HTERT RPE-1 (cell line): ENCODE data around the gene SRRM4.

Experiments
- in situ Hi-C: fragments of 300-500 bp; cut with MboI; formaldehyde crosslinking; loops from 4 replicates; pipeline ENCODE4 v1.14.3; 2020; ENCODE audit warnings: low sequenced_read_pairs

The SRRM4 gene

GRCh38 chr12:119157528-119157927 is 176.2 kb downstream of the SRRM4 start:
- in situ Hi-C loops = no loop called here

- in situ Hi-C loops = no loop called here
These were observed 176.6 kb downstream of the SRRM4 start for GRCh38 chr12:119157978-119158377.

DNA sequence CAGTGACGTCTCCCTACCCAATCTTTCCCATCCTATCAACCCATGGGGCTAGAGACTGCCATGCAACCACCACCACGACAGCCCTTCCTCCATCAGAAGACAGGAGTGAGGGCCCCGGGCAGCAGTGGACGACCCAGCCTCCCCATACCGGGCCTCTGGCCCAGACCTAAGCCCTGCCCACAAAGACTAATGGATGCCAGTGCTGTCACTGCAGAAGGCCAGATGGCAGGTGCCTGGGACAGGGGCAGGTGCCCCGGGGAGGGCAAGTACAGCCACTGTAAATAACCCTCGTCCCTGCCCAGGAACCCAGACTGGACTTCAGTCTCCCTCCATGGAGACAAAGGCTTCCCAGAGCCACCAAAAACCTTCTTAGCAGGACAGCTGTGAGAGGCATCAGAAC is 177.1 kb downstream of the SRRM4 start:
- in situ Hi-C loops = no loop called here

GRCh38 chr12:119159844-119160243 is 178.5 kb downstream of the SRRM4 start:
- in situ Hi-C loops = no loop called here

DNA sequence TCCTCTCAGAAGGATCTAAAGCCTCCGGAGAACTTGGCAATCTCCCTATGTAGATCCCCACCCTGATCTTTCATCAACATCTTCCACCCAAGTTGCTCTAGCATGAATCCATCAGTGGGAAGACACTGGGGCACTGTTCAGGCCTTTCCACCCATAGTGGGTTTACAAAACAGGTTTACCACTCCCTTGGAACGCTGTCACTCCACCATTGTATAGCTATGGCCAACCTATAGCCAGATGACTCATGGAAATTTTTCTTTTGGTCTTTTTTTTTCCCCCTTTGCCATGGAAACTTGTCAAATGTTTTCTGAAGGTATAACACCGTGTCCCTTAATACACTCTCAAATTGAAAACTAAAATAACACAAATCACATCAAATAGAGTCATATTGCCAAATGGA is 186.6 kb downstream of the SRRM4 start:
- in situ Hi-C loops = no loop called here

GRCh38 chr12:119168721-119169120 is 187.4 kb downstream of the SRRM4 start:
- in situ Hi-C loops = no loop called here

- in situ Hi-C loops = no loop called here
These were observed 187.8 kb downstream of the SRRM4 start for GRCh38 chr12:119169150-119169549.

- in situ Hi-C loops = no loop called here
These were observed 189.9 kb downstream of the SRRM4 start for GRCh38 chr12:119171291-119171690.

GRCh38 chr12:119171691-119172425 is 190.5 kb downstream of the SRRM4 start:
- in situ Hi-C loops = no loop called here

DNA sequence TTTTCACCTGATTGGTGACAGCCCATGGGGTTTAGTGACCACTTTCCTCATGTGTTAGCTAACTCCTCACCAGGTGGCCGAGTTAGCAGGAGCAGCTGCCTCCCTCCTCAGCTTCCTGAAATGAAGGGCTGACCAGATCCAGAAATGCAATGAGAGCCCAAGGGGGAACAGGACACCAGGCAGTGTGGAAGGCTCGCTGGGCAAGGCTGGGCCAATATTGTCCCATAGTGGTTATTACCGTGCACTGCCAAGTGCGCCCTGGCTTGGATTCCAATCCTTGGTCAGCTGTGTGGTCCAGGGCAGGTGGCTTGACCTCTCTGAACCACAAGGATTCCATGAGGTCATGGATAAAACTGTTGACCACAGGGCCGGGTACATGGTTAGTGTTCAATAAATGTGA is 193.7 kb downstream of the SRRM4 start:
- in situ Hi-C loops = no loop called here

GRCh38 chr12:119176267-119177055 is 195.1 kb downstream of the SRRM4 start:
- in situ Hi-C loops = no loop called here

- in situ Hi-C loops = no loop called here
These were observed 195.7 kb downstream of the SRRM4 start for GRCh38 chr12:119177056-119177325.

GRCh38 chr12:119177724-119178380 is 196.5 kb downstream of the SRRM4 start:
- in situ Hi-C loops = no loop called here

- in situ Hi-C loops = no loop called here
These were observed 197.4 kb downstream of the SRRM4 start, which contains the start of gene HSPB8 for GRCh38 chr12:119178544-119179334. TSS of gene HSPB8 (plus strand) at chr12:119178931. CDS start at chr12:119179313, 382 bp downstream.

DNA sequence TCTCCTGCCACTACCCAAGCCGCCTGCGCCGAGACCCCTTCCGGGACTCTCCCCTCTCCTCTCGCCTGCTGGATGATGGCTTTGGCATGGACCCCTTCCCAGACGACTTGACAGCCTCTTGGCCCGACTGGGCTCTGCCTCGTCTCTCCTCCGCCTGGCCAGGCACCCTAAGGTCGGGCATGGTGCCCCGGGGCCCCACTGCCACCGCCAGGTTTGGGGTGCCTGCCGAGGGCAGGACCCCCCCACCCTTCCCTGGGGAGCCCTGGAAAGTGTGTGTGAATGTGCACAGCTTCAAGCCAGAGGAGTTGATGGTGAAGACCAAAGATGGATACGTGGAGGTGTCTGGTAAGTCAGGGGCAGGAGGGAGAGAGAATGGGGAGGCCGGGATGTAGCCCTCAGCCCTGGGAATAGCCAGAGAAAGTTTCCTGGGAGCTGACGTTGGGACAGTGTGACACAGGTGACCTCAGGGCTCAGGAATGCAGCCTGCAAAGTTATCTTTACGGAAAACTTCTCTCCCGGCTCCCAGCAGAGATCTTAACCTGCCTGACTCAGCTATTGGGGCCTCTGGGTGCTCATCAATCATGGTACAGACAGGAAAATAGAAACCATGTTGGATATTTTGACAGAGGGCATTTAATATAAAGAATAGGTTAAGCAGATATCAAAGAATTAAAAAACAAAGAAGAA is 198.1 kb downstream of the SRRM4 start:
- in situ Hi-C loops = no loop called here

GRCh38 chr12:119180380-119181040 is 199.2 kb downstream of the SRRM4 start:
- in situ Hi-C loops = no loop called here

DNA sequence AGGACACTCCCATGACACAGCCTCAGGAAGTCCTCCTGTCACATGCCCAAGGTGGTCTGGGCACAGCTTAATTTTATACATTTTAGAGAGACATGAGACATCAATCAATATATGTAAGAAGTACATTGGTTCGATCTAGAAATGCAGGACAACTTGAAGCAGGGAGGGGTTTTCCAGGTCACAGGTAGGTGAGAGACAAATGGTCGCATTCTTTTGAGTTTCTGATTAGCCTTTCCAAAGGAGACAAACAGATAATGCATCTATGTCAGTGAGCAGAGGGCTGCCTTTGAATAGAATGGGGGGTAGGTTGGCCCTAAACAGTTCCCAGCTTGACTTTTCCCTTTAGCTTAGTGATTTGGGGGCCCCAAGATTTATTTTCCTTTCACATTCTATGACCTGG is 199.9 kb downstream of the SRRM4 start:
- in situ Hi-C loops = no loop called here

DNA sequence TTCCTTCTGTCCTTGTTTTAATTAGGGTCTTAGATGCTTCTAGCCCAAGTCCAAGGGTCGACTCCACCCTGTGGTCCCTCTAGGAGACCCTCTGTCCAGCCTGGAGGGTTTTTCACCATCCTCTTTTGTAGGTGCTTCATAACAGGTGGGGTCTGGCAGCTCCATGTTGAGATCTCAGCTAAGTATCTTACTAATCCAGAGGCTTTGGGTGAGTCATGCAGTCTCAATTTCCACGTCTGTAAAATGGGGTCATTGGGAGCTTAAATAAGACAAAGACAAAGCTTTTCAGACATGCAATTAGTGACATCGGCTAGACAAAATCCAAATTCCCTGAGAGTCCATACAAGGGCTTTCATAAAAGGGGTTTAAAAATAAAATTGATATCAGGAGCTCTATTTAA is 200.6 kb downstream of the SRRM4 start:
- in situ Hi-C loops = no loop called here

- in situ Hi-C loops = no loop called here
These were observed 201.6 kb downstream of the SRRM4 start for GRCh38 chr12:119182701-119183493.
